Psoas muscle (tissue), 8 donors: ENCODE measurements around the gene SORCS1. TPM values are rescaled to one million over a fixed set of nuclear protein-coding genes. Genes with fewer than 3 reads are reported as not detected.

Source experiments
- ATAC-seq, 4 donors: fragments of 200-7000 bp; cut with Tn5 transposase; one replicate each; pipeline ENCODE4 v1.9.1; 2020; ENCODE audit warnings: moderate library complexity in 3 of 4, mild to moderate bottlenecking in 2 of 4
- DNase-seq, 2 donors: peaks; one replicate each; pipeline ENCODE4 v3.0.0-alpha.2; 2020
- H3K27ac ChIP-seq: fragments of 200-600 bp; one replicate; pipeline ENCODE4 v1.8.0; 2022
- H3K27me3 ChIP-seq, 3 donors: fragments of 200-600 bp in 1 of 3; one replicate each; pipeline versions ENCODE4 v1.6.1 to v1.8.0; 2013 to 2022; ENCODE audit warnings: low read length in 2 of 3, mild to moderate bottlenecking in 2 of 3, moderate library complexity in 1 of 3; ENCODE audit not compliant: insufficient read depth in 3 of 3
- H3K36me3 ChIP-seq, 2 donors: fragments of 200-600 bp in 1 of 2; one replicate each; pipeline versions ENCODE4 v1.6.1 to v1.8.0; 2013 to 2022; ENCODE audit warnings: low read depth in 1 of 2, mild to moderate bottlenecking in 1 of 2, moderate library complexity in 1 of 2; ENCODE audit not compliant: insufficient read depth in 1 of 2
- H3K4me1 ChIP-seq: fragments of 200-600 bp; one replicate; pipeline ENCODE4 v1.8.0; 2022
- H3K4me3 ChIP-seq: fragments of 200-600 bp; one replicate; pipeline ENCODE4 v1.8.0; 2022; ENCODE audit warnings: mild to moderate bottlenecking
- H3K9me3 ChIP-seq: fragments of 200-600 bp; one replicate; pipeline ENCODE4 v1.8.0; 2022
- CTCF ChIP-seq: fragments of 200-600 bp; IDR thresholded peaks from one replicate; pipeline ENCODE4 v1.8.0; 2022; ENCODE audit warnings: antibody characterized with exemption
- WGBS, 3 donors: extraction: QIAGEN DNeasy Blood & Tissue Kit; methylation state at CpG; one replicate each; pipeline versions ENCODE4 v1.1.6 to v1.1.7; 2013; 5-methylcytosine and 5-hydroxymethylcytosine counted together
- intact Hi-C, 2 donors: fragments of 100-400 bp; cut with DNase I; formaldehyde crosslinking; loops; one replicate each; pipeline versions ENCODE4 v1.11.0 to v1.14.2; 2022
- polyA plus RNA-seq, 3 donors: library from polyadenylated mRNA; stranded (reverse); fragments of 200-250 nt; gene quantifications; one replicate each; pipeline ENCODE4 v1.2.3, GENCODE V29; 2013
- total RNA-seq, 4 donors: library from RNA; stranded (reverse); fragmentation: NEBNext Ultra II Directional in 2 of 4; extraction: Animal tissue kit (Norgen Biotek cat#: 25700) in 2 of 4; gene quantifications; one replicate each; pipeline versions ENCODE4 v1.2.1 to v1.2.4, GENCODE V29; 2021 to 2023
- donor health status: healthy with polysubstance abuse.
- donor health status: DM: no; HTN: no; CAD: no; lungs with moderate emphysema.
- donor health status: Bipolar disorder and iron deficiency.
- donor health status: healthy.
- donor health status: DM: yes; HTN: yes; CAD: no.
- donor health status: DM: no; HTN: no; CAD: no.
- donor health status: DM: no; HTN: no; CAD: no.
- donor health status: DM: yes; HTN: yes; CAD: no.

The SORCS1 gene
- total and polyA plus RNA-seq, 7 donors: 0.03 to 0.36 (median 0.25) TPM; not detected in 1

- TF ChIP-seq CTCF: no peak
- 89 to 94% (median 92%) methylated on average over 9 of the region's 9 CpGs for WGBS, 3 donors
- DNase-seq: no peak
- Histone ChIP-seq H3K4me3 (no peak overlapping the region), H3K36me3 (no peaks in the 10 kb centered on the region), H3K4me1 (no peaks in the 10 kb centered on the region), H3K27ac (no peak overlapping the region), H3K9me3 (no peaks in the 10 kb centered on the region), H3K27me3 (no peaks in the 10 kb centered on the region)
- ATAC-seq: no peak
- intact Hi-C loops: no loop called here
Measured at GRCh38 chr10:106955133-106955532, 209.4 kb downstream of the SORCS1 start.

GRCh38 chr10:106952033-106952432 is 212.5 kb downstream of the SORCS1 start:
- intact Hi-C loops: no loop called here
- no peaks in the 10 kb centered on the region for H3K4me1 ChIP-seq

GRCh38 chr10:106949680-106950478 is 214.6 kb downstream of the SORCS1 start:
- H3K9me3 ChIP-seq: no peaks in the 10 kb centered on the region
- 65 to 73% (median 72%) methylated on average over 5 of the region's 5 CpGs for WGBS, 3 donors

More at GRCh38 chr10:106952033-106952432, 212.5 kb downstream of the SORCS1 start:
- DNase-seq: no peak
- H3K36me3 ChIP-seq: no peaks in the 10 kb centered on the region
- H3K4me3 ChIP-seq: no peak overlapping the region
- no peaks in the 10 kb centered on the region for H3K27me3 ChIP-seq
- H3K9me3 ChIP-seq: no peaks in the 10 kb centered on the region
- TF ChIP-seq CTCF: no peak
- WGBS, 3 donors: 72 to 81% (median 75%) methylated on average over 1 of the region's 1 CpG
- no peak for ATAC-seq
- no peak overlapping the region for H3K27ac ChIP-seq

DNA sequence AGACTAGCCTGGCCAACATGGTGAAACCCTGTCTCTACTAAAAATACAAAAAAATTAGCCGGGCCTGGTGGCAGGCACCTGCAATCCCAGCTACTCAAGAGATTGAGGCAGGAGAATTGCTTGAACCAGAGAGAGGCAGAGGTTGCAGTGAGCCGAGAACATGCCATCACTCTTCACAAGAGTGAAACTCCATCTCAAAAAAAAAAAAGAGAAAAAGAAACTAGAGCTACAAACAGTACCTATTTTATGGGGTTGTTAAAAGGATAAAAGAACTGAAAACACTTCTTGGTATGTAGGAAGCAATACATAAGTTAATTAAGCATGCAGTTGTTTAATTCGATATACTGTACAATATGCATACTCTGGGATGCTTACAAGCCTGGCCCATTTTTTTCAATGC is 216.9 kb downstream of the SORCS1 start:
- Histone ChIP-seq H3K27me3 (no peaks in the 10 kb centered on the region), H3K4me1 (no peaks in the 10 kb centered on the region), H3K27ac (no peak overlapping the region), H3K9me3 (no peaks in the 10 kb centered on the region), H3K4me3 (no peak overlapping the region), H3K36me3 (no peaks in the 10 kb centered on the region)
- 62 to 68% (median 67%) methylated on average over 3 of the region's 3 CpGs for WGBS, 3 donors
- intact Hi-C loops: no loop called here
- ATAC-seq (no peak), DNase-seq (no peak)
- no peak for TF ChIP-seq CTCF

More at GRCh38 chr10:106949680-106950478, 214.6 kb downstream of the SORCS1 start:
- Histone ChIP-seq H3K27ac (no peak overlapping the region), H3K4me1 (no peaks in the 10 kb centered on the region), H3K27me3 (no peaks in the 10 kb centered on the region), H3K4me3 (no peak overlapping the region), H3K36me3 (no peaks in the 10 kb centered on the region)
- intact Hi-C loops: no loop called here
- ATAC-seq (no peak), DNase-seq (no peak)
- TF ChIP-seq CTCF: no peak
